SU-DHL-6 (cell line): Measurements from ENCODE around the gene TRMO.

Source experiments
- EZH2phosphoT487 ChIP-seq: fragments of 200-600 bp; sonication (generic), shearing (Covaris generic); conservative IDR thresholded peaks from 2 replicates; pipeline ENCODE4 v1.6.1; 2018; ENCODE audit warnings: mild to moderate bottlenecking, antibody characterized with exemption, low read length, moderate library complexity, mixed read lengths
- TF ChIP-seq, protein P1 (sequence below): fragments of 200-600 bp; sonication (generic); IDR thresholded peaks from one replicate; pipeline ENCODE4 v1.5.1; 2017; ENCODE audit warnings: antibody characterized with exemption, mild to moderate bottlenecking, low read length, moderate library complexity; ENCODE audit not compliant: insufficient read depth, poor library complexity, severe bottlenecking

DNA sequence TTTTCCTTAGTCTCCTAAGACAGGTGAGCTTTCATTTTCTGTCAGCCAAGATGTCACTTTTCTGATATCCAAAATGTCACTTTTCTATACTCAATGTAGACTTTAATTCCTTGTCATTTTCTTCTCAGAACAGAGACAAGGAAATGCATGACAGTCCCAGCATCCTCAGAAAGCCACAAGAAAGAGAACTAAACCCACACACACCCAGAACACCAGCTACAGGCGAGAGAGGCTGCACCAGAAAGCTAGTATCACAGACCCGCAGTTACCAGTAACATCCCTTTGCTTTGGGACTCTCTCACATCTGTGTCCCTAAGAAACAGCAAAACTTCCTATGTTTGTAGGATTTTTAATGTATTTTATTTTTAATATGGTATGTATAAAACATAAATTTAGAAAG lies 17.1 kb downstream of the TRMO start:
- TF ChIP-seq, protein P1, sequence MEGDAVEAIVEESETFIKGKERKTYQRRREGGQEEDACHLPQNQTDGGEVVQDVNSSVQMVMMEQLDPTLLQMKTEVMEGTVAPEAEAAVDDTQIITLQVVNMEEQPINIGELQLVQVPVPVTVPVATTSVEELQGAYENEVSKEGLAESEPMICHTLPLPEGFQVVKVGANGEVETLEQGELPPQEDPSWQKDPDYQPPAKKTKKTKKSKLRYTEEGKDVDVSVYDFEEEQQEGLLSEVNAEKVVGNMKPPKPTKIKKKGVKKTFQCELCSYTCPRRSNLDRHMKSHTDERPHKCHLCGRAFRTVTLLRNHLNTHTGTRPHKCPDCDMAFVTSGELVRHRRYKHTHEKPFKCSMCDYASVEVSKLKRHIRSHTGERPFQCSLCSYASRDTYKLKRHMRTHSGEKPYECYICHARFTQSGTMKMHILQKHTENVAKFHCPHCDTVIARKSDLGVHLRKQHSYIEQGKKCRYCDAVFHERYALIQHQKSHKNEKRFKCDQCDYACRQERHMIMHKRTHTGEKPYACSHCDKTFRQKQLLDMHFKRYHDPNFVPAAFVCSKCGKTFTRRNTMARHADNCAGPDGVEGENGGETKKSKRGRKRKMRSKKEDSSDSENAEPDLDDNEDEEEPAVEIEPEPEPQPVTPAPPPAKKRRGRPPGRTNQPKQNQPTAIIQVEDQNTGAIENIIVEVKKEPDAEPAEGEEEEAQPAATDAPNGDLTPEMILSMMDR, result no peak
- no peak for TF ChIP-seq EZH2phosphoT487
